ENCODE data around the gene PTPA.
"Not testable (repeated sequence)": the region's sequence is repeated elsewhere in the genome, so short reads cannot be mapped to it uniquely, and the experiment has no call there.

PTPA gene

GRCh38 chr9:129109952-129110739 is 1.1 kb upstream of the PTPA start:
- no peak for DNase-seq

DNA sequence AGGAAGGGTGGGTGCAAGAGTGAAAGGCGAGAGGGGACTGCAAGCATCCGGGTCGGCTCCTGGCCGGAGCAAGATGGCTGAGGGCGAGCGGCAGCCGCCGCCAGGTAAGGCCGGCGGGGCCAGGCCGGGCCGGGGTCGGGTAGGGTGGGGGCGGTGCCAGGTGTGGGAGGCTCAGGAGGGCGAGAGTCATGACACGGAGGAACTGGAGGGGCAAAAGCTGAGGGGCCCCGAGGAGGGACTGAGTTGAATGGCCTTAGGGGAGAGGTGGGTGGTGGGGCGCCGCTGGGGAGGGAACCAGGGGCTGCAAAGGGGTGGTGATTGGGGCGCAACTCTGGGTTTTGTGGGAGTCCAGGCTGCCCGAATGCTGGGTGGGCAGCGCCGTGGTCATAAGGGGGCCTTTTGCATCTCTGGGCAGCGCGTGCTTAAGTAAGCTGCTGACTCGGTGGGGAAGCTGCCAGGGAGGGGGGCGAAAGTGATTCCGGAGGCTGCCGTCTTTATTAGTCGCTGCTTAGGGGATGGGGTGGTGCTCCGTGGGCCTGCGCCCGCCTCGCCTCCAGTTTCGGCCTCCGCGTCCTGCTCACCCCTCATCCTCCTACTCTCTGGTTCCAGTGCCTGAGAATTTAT is 425 bp downstream of the PTPA start:
- no peak for DNase-seq

GRCh38 chr9:129112526-129112925 is 1.3 kb downstream of the PTPA start:
- DNase-seq: not testable (repeated sequence)

GRCh38 chr9:129113645-129114304 is 2.6 kb downstream of the PTPA start:
- DNase-seq: no peak

DNA sequence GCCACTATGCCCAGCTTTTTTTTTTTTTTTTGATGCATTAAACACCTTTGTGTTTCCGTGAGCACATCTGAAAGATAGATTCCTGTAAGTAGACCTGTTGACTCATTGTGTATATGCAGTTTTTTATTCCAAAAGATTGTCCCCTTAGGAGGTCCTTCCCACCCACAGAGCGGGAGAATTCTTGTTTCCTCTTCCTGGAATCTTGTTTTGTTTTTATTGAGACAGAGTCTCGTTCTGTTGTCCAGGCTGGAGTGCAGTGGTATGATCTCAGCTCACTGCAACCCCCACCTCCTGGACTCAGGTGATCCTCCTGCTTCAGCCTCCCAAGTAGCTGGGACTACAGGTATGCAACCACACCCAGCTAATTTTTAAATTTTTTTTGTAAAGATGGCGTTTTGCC is 7.6 kb downstream of the PTPA start:
- no peak for DNase-seq

DNA sequence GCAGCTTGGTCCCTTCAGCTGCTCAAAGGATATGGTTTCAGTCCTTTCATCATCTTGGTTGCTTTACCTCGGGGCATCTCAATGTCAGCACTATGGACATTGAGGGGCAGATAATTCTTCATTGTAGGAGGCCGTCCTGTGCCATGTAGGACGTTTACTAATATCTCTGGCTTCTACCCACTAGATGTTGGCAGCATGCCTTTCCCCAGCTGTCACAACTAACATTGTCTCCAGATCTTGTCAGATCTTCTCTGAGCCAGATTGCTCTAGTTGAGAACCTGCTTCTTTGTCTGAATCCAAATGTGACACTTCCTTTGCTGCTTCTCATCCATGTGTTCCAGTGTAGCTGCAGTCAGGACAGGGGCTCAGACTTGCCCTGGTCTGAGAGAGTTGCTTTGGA is 10.3 kb downstream of the PTPA start:
- DNase-seq: no peak

- no peak for DNase-seq
These were observed 10.9 kb downstream of the PTPA start for GRCh38 chr9:129122133-129122532.

DNA sequence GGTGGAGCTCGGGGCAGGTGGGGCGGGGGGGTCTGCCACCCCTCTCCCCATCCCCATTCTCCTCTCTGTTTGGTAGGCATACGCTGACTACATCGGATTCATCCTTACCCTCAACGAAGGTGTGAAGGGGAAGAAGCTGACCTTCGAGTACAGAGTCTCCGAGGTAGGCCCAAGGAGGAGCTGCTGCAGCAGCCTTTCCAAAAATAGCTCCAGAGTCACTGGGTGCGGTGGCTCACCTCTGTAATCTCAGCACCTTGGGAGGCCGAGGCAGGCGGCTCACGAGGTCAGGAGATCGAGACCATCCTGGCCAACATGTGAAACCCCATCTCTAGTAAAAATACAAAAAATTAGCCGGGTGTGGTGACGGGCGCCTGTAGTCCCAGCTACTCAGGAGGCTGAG is 11.8 kb downstream of the PTPA start:
- not testable (repeated sequence) for DNase-seq

DNA sequence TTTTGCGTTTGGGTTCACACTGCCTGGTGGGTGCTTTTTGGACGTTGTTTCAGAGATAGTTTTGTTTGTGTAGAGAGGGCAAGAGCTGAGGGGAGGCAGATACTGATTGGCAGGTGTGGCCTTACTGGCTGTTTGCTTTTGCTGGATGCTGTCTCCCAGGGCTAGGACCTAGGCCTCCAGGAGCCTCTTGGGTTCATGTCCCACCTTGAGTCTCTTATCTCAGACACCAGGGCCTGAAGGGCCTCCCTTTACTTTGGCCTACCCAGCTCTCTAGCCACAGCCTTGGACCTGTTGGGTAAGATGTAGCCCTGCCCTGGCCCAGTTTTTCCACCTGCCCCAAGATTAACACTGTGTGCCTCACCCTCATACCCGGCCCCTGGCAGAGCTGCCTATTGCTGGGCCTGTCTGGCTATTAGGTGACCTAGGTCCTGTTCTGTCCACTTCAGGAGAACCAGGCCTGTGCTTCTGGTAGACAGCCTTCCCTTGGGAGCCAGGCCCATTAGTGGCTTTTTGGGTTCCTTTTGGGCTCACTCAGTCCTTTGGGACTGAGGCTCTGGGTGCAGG is 13.4 kb downstream of the PTPA start:
- no peak for DNase-seq

- no peak for DNase-seq
These were observed 14.3 kb downstream of the PTPA start for GRCh38 chr9:129125478-129125877.

- no peak for DNase-seq
These were observed 15.8 kb downstream of the PTPA start for GRCh38 chr9:129126749-129127618.

- DNase-seq: no peak
These were observed 17.5 kb downstream of the PTPA start for GRCh38 chr9:129128689-129129088.

GRCh38 chr9:129130271-129130670 is 19.1 kb downstream of the PTPA start:
- not testable (repeated sequence) for DNase-seq

DNA sequence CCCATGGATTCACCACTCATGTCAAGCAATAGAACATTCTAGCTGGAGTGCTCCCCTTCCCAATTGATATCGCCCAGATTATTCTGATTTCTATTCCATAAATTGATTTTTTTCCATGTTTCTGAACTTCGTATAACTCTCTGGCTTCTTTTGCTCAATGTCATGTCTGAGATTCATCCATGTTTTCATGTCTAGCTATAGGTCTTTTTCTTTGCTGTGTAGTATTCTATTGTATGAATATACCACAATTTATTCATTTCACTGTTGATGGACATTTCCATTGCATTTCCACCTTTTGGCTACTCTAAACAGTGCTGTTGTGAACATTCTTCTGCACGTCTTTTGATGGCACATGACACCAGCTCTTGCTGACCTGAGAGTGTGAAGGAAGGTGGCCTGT is 19.6 kb downstream of the PTPA start:
- DNase-seq: no peak

DNA sequence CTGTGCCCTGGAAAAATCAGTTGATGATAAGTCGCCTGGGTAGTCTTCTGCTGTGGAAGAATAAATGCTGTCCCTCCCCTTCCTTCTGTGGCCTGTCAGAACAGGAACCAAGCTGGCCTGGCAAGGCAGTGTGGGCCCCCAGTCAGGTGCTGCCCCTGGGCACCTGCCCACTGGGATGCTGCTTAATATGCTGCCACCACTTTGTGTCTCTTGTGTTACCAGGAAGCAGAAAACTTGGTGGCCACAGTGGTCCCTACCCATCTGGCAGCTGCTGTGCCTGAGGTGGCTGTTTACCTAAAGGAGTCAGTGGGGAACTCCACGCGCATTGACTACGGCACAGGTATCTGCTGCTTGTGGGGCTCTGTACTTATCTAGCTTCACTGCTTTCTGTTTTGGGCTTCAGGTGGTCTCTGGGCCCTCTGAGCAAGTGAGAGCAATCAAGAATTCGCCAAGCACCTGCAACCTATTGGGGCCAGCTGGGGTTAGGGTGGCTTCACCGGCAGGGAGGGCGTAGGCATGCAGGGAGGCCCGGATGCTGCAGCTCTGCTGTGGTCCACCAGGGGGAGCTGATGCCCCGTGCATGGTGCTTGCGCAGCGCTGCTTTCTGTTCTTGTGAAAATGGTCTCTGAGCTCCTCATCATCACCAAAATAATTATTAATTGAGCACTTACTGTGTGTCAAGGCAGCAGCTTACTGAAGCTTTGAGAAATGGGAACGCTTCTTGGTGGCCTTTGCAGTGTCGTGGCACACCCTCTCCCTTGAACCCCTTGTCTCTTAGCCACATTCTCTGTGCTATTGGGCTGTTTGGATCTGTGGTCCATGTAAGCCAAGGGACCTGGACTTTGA is 20.3 kb downstream of the PTPA start:
- peak; percentile 82 for DNase-seq

DNA sequence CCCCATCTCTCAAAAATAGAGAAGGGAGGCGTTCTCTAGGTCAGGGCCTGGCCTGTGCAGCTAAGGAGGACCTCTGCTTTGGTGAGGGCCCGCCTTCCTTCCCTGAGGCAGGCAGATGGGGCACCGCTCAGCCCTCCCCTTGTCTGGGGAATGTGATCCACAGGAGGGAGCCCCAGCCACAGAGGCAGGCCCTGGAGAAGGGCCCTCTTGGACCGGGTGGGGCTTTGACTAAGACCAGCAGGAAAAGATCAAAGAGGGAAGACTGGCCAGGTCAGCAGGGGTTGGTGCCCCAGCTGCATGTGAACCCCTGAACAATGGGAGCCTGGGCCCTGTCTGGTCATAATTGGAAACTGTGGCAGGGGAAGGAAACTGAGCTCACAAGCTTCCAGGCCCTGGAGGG is 21.9 kb downstream of the PTPA start:
- DNase-seq: no peak

- no peak for DNase-seq
These were observed 24.3 kb downstream of the PTPA start for GRCh38 chr9:129135476-129135875.

- DNase-seq: no peak
These were observed 25.3 kb downstream of the PTPA start for GRCh38 chr9:129136446-129137035.

DNA sequence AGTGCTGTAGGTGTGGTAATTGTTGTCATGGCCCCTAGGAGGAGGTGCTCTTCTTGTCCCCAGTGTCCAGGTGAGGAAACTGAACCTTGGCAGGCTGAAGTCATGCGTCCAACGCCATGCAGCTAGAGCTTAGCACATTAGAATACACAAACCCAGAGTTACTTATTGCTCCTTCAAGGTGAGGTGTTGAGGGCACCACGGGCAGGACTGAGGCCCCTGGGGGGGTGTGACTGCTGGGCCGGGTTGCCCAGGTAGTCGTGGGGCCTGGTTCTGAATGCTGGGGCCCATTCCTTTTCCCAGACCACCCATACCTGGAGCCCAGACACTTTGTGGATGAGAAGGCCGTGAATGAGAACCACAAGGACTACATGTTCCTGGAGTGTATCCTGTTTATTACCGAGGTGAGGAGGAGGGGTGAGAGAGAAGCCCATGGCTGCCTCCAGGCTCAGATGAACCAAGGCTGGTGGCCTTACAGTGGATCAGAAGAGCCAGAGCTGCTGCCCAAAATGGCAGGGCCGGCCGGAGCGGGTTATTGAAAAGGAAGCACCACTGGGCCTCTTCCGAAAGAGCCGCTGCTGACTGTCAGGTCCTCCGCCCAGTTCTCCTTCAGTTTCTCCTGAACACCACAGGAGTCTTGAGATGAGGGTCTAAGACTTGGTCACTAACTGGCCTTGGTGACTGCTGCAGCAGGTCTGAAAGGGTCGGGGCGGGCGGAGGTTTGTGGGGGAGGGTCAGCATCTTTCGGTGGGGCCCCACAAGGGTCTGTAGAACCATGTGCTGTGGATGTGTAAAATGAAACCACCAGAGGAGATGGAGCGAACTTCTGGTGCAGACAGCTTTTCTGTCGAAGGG is 26.3 kb downstream of the PTPA start:
- no peak for DNase-seq

GRCh38 chr9:129138144-129138462 is 26.9 kb downstream of the PTPA start:
- DNase-seq: no peak

All from T-helper 9 cell (primary cell).